HepG2 (cell line): ENCODE measurements around the gene NUDT3. TPM values are rescaled to one million over a fixed set of nuclear protein-coding genes. Genes with fewer than 3 reads are reported as not detected.

ENCODE experiments used
- ATAC-seq: fragments of 200-7000 bp; cut with Tn5 transposase; 3 replicates; pipeline ENCODE4 v1.9.1; 2020; ENCODE audit warnings: mild to moderate bottlenecking, moderate library complexity
- BruUV-seq: library from RNA; stranded (reverse); fragments of 400-500 nt; replicated peaks from 2 replicates; lab custom pipeline; 2021; lab: Mats Ljungman, UMichigan
- CTCF ChIA-PET: fragments of 300-600 bp; formaldehyde crosslinking; extraction: SDS; loops from one replicate; lab custom pipeline; 2021; ENCODE audit warnings: low total read pairs, inconsistent platforms, low intra/inter-chr PET ratio; lab: Yijun Ruan, JAX
- POLR2A ChIA-PET: fragments of 350-600 bp; sonication (Branson Sonifier 250); formaldehyde crosslinking; loops from one replicate; lab custom pipeline; 2020; ENCODE audit warnings: antibody characterized with exemption, inconsistent platforms; lab: Yijun Ruan, JAX
- DNase-seq: peaks from one replicate; pipeline ENCODE4 v3.0.0-alpha.2; 2015; ENCODE audit warnings: low spot score
- FAIRE-seq: peaks from 3 replicates; lab custom pipeline; 2011; peaks lifted over from hg19 to GRCh38; lab: Jason Lieb, UNC
- H2AFZ ChIP-seq: one replicate; pipeline ENCODE4 v1.6.1; 2011; ENCODE audit warnings: low read length, inconsistent platforms
- H3K27ac ChIP-seq: fragments of 300-600 bp; 3 replicates; pipeline ENCODE4 v1.8.0; 2011; ENCODE audit warnings: mixed run types, mild to moderate bottlenecking, mixed read lengths, low read length, inconsistent platforms; ENCODE audit not compliant: insufficient read depth; ENCODE audit errors: extremely low read length
- H3K27me3 ChIP-seq, 2 experiments: fragments of 200-600 bp in 1 of 2; 2 replicates in 1 of 2; 3 replicates in 1 of 2; pipeline versions ENCODE4 v1.6.0 to v1.8.0; 2011; ENCODE audit warnings: low read length in 2 of 2, mild to moderate bottlenecking in 2 of 2, moderate library complexity in 2 of 2, inconsistent platforms in 1 of 2; ENCODE audit not compliant: insufficient read depth in 2 of 2, control insufficient read depth in 1 of 2
- H3K36me3 ChIP-seq, 2 experiments: fragments of 200-600 bp in 1 of 2; replicated peaks in 1 of 2; 2 replicates in 1 of 2; 3 replicates in 1 of 2; pipeline versions ENCODE4 v1.5.1 to v1.8.0; 2011; ENCODE audit warnings: low read length in 2 of 2, inconsistent platforms in 1 of 2; ENCODE audit not compliant: insufficient read depth in 2 of 2, control insufficient read depth in 1 of 2
- H3K4me1 ChIP-seq: 2 replicates; pipeline ENCODE4 v1.5.1; 2012; ENCODE audit warnings: low read length, inconsistent platforms; ENCODE audit not compliant: insufficient read depth
- H3K4me2 ChIP-seq: 2 replicates; pipeline ENCODE4 v1.6.0; 2011; ENCODE audit warnings: low read depth, low read length, inconsistent platforms
- H3K4me3 ChIP-seq, 3 experiments: fragments of 200-600 bp in 1 of 3; sonication (generic), shearing (Covaris generic) in 1 of 3; replicated peaks in 1 of 3; 2 replicates each; pipeline ENCODE4 v1.5.1; 2011 to 2016; ENCODE audit warnings: low read length in 3 of 3, inconsistent platforms in 2 of 3, low read depth in 2 of 3, mild to moderate bottlenecking in 2 of 3, control low read depth in 1 of 3, mixed read lengths in 1 of 3; ENCODE audit not compliant: insufficient read depth in 1 of 3
- H3K79me2 ChIP-seq: one replicate; pipeline ENCODE4 v1.6.1; 2011; ENCODE audit warnings: low read length, inconsistent platforms; ENCODE audit not compliant: insufficient read depth
- H3K9ac ChIP-seq: 2 replicates; pipeline ENCODE4 v1.6.0; 2011; ENCODE audit warnings: mild to moderate bottlenecking, low read depth, low read length, inconsistent platforms; ENCODE audit not compliant: insufficient read depth
- H3K9me3 ChIP-seq: 2 replicates; pipeline ENCODE4 v1.5.1; 2012; ENCODE audit warnings: mild to moderate bottlenecking, low read length
- H4K20me1 ChIP-seq: 2 replicates; pipeline ENCODE4 v1.6.0; 2011; ENCODE audit warnings: inconsistent platforms, mild to moderate bottlenecking, low read length, moderate library complexity; ENCODE audit not compliant: insufficient read depth
- ARHGAP35 ChIP-seq: sonication (generic); formaldehyde crosslinking; IDR thresholded peaks from 2 replicates; pipeline ENCODE4 v1.9.0; 2022; ENCODE audit warnings: mild to moderate bottlenecking, inconsistent platforms, moderate library complexity, missing genetic modification reagents, borderline replicate concordance
- IRX3 ChIP-seq: sonication (generic); formaldehyde crosslinking; IDR thresholded peaks from 2 replicates; pipeline ENCODE4 v1.8.1; 2023; ENCODE audit warnings: mild to moderate bottlenecking, low read depth, missing genetic modification reagents, borderline replicate concordance
- MYPOP ChIP-seq: sonication (generic); formaldehyde crosslinking; IDR thresholded peaks from 2 replicates; pipeline ENCODE4 v1.8.1; 2023; ENCODE audit warnings: mild to moderate bottlenecking, moderate library complexity, missing genetic modification reagents
- SRY ChIP-seq: sonication (generic); formaldehyde crosslinking; IDR thresholded peaks from 2 replicates; pipeline ENCODE4 v1.8.0; 2022; ENCODE audit warnings: mild to moderate bottlenecking, missing genetic modification reagents
- TEAD2 ChIP-seq: sonication (generic); formaldehyde crosslinking; IDR thresholded peaks from 2 replicates; pipeline ENCODE4 v1.9.0; 2021; ENCODE audit warnings: missing genetic modification reagents
- TGIF2 ChIP-seq: IDR thresholded peaks from 2 replicates; pipeline ENCODE4 v1.6.1; 2016; ENCODE audit warnings: control low read depth, missing compliant biosample characterization
- ZBTB3 ChIP-seq: sonication (generic); formaldehyde crosslinking; IDR thresholded peaks from 2 replicates; pipeline ENCODE4 v1.4.0; 2020; ENCODE audit warnings: low read depth, mild to moderate bottlenecking, moderate library complexity, missing genetic modification reagents, borderline replicate concordance
- ZNF251 ChIP-seq: sonication (generic); formaldehyde crosslinking; IDR thresholded peaks from 2 replicates; pipeline ENCODE4 v1.9.0; 2021; ENCODE audit warnings: mild to moderate bottlenecking, missing genetic modification reagents
- ZNF710 ChIP-seq: sonication (generic); formaldehyde crosslinking; IDR thresholded peaks from 2 replicates; pipeline ENCODE4 v1.5.0; 2020; ENCODE audit warnings: mild to moderate bottlenecking, missing genetic modification reagents, borderline replicate concordance
- ZSCAN29 ChIP-seq: sonication (generic); formaldehyde crosslinking; conservative IDR thresholded peaks from 2 replicates; pipeline ENCODE4 v1.4.0; 2020; ENCODE audit warnings: mild to moderate bottlenecking, missing genetic modification reagents
- WGBS: methylation state at CpG from one replicate; pipeline ENCODE4 v1.1.6; 2017; ENCODE audit warnings: low lambda C conversion rate; 5-methylcytosine and 5-hydroxymethylcytosine counted together
- in situ Hi-C: cut with HindIII; loops from 2 replicates; pipeline ENCODE4 v1.10.0; 2017; ENCODE audit warnings: low pct_unique_long_range_greater_than_20kb; ENCODE audit not compliant: extremely low pct_ligation_motif_present
- intact Hi-C: fragments of 100-400 bp; cut with micrococcal nuclease; formaldehyde crosslinking; loops from one replicate; pipeline ENCODE4 v1.10.0; 2022; ENCODE audit not compliant: unreplicated experiment
- polyA plus RNA-seq, 8 experiments: library from polyadenylated mRNA; depleted of rRNA in 3 of 8; stranded (reverse) in 7 of 8; unstranded in 1 of 8; fragments of >200 nt; fragmentation: Illumina TruSeq in 4 of 8; extraction: Trizol in 4 of 8; gene quantifications; 2 replicates each; pipeline versions ENCODE4 v1.2.1 to v1.2.3, GENCODE V29; 2011 to 2016; ENCODE audit warnings: low read depth in 4 of 8, missing spikeins in 1 of 8, mixed read lengths in 1 of 8; ENCODE audit not compliant: insufficient read depth in 1 of 8
- total RNA-seq, 5 experiments: library from RNA; depleted of rRNA; stranded (reverse); fragments of >200 nt; fragmentation: Illumina TruSeq; extraction: Trizol; gene quantifications; 2 replicates each; pipeline ENCODE4 v1.2.3, GENCODE V29; 2016; ENCODE audit warnings: low read depth in 1 of 5

The NUDT3 gene
- total and polyA plus RNA-seq, 2 of the 13 experiments (the other 11 are each of a cell fraction or from before 2014, with no cell fraction given) = 20.2 to 20.6 TPM

GRCh38 chr6:34292954-34293353, 99.5 kb downstream of the NUDT3 start:
- H3K36me3 ChIP-seq = peaks cover 17 to 51% of the 10 kb centered on the region in 2 experiments
- no peaks in the 10 kb centered on the region; the same call in 1 of the 2 replicates for H3K4me1 ChIP-seq
- DNase-seq (no peak), ATAC-seq (no peak), FAIRE-seq (no peak)
- H3K4me2 ChIP-seq = no peak overlapping the region
- POLR2A ChIA-PET = no interaction called here
- intact Hi-C loops = no loop called here
- no peak for TF ChIP-seq ZNF710 (CRISPR knock-in tag)
- TF ChIP-seq ZBTB3 (CRISPR knock-in tag) = no peak
- no peak for TF ChIP-seq MYPOP (CRISPR knock-in tag)
- no peak for TF ChIP-seq ARHGAP35 (CRISPR knock-in tag)
- no peaks in the 10 kb centered on the region for H4K20me1 ChIP-seq
- H2AFZ ChIP-seq = no peak overlapping the region
- CTCF ChIA-PET = no interaction called here
- no TSS peak for BruUV-seq
- 93% methylated on average over 3 of the region's 3 CpGs for WGBS
- in situ Hi-C loops = no loop called here
- no peak overlapping the region for H3K4me3 ChIP-seq
- H3K27ac ChIP-seq = no peak overlapping the region
- no peak overlapping the region for H3K9ac ChIP-seq
- H3K79me2 ChIP-seq = no peaks in the 10 kb centered on the region
- H3K9me3 ChIP-seq = no peaks in the 10 kb centered on the region
- no peaks in the 10 kb centered on the region for H3K27me3 ChIP-seq

- no peaks in the 10 kb centered on the region for H3K27me3 ChIP-seq
- no peaks in the 10 kb centered on the region for H3K79me2 ChIP-seq
- no peak for TF ChIP-seq ZNF251 (CRISPR knock-in tag)
- no peak for TF ChIP-seq ZSCAN29 (CRISPR knock-in tag)
- no peak for TF ChIP-seq SRY (CRISPR knock-in tag)
- no peak for TF ChIP-seq TGIF2 (CRISPR knock-in tag)
- no peak for TF ChIP-seq TEAD2 (CRISPR knock-in tag)
- TF ChIP-seq IRX3 = no peak
- ChIA-PET POLR2A (no interaction called here), CTCF (no interaction called here)
- no peaks in the 10 kb centered on the region for H3K4me1 ChIP-seq
- no peak overlapping the region for H3K27ac ChIP-seq
- WGBS = 98% methylated on average over 11 of the region's 11 CpGs
- no peaks in the 10 kb centered on the region for H3K9me3 ChIP-seq
- H2AFZ ChIP-seq = no peak overlapping the region
- in situ Hi-C loops = no loop called here
- ATAC-seq (no peak), FAIRE-seq (no peak), DNase-seq (no peak)
- no peak overlapping the region for H3K9ac ChIP-seq
- no peaks in the 10 kb centered on the region for H4K20me1 ChIP-seq
- intact Hi-C loops = no loop called here
- BruUV-seq = no TSS peak
- no peak overlapping the region for H3K4me2 ChIP-seq
- H3K36me3 ChIP-seq = peaks cover 27 to 58% of the 10 kb centered on the region in 2 experiments
- no peak overlapping the region for H3K4me3 ChIP-seq
Measured at GRCh38 chr6:34289137-34289536, 103.3 kb downstream of the NUDT3 start.
